Subcutaneous abdominal adipose tissue (tissue), 5 donors: Measurements from ENCODE around the gene OR4E2.

Experiments
- H3K27ac ChIP-seq: one replicate; pipeline ENCODE4 v1.7.0; 2013; ENCODE audit warnings: low read depth, mild to moderate bottlenecking, inconsistent platforms, low read length, moderate library complexity
- H3K27me3 ChIP-seq, 5 donors: one replicate each; pipeline ENCODE4 v1.7.0; 2013; ENCODE audit warnings: low read length in 5 of 5, inconsistent platforms in 1 of 5; ENCODE audit not compliant: control insufficient read depth in 5 of 5, insufficient read depth in 4 of 5
- H3K36me3 ChIP-seq, 5 donors: one replicate each; pipeline ENCODE4 v1.7.0; 2013; ENCODE audit warnings: low read length in 5 of 5; ENCODE audit not compliant: control insufficient read depth in 5 of 5, insufficient read depth in 5 of 5
- H3K4me1 ChIP-seq, 5 donors: one replicate each; pipeline ENCODE4 v1.7.0; 2013; ENCODE audit warnings: low read length in 5 of 5, mild to moderate bottlenecking in 3 of 5, moderate library complexity in 1 of 5; ENCODE audit not compliant: control insufficient read depth in 5 of 5, insufficient read depth in 5 of 5
- H3K4me3 ChIP-seq, 5 donors: one replicate each; pipeline ENCODE4 v1.7.0; 2013; ENCODE audit warnings: low read length in 5 of 5, low read depth in 1 of 5
- H3K9ac ChIP-seq, 5 donors: one replicate each; pipeline ENCODE4 v1.7.0; 2013; ENCODE audit warnings: low read length in 5 of 5, mild to moderate bottlenecking in 4 of 5, moderate library complexity in 3 of 5
- H3K9me3 ChIP-seq, 5 donors: one replicate each; pipeline ENCODE4 v1.7.0; 2013; ENCODE audit warnings: low read length in 5 of 5; ENCODE audit not compliant: control insufficient read depth in 5 of 5
- donor health status: healthy.
- donor health status: healthy.
- donor health status: healthy.
- donor health status: healthy.
- donor health status: healthy.

The OR4E2 gene

DNA sequence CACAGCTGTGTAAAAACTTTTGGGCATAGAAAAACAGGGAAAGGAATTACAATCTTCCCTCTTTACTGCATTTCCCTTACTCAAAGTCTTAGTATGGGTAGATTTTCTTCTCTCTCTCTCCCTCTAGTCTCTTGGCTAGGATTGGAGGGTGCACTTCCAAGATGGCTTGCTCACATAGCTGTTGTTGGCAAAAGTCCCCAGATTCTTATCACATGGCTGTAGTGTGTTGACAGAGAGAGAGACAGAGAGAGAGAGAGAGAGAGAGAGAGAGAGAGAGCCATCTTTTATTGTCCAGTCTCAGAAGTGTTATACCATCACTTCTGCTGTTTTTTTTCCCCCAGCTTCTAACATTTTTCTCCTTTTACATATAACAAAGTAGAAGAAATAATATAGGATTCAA lies 6.3 kb upstream of the OR4E2 start:
- Histone ChIP-seq H3K36me3 (no peaks in the 10 kb centered on the region), H3K9me3 (peaks cover 0 to 2% (median 0%) of the 10 kb centered on the region in 5 donors), H3K27ac (no peak overlapping the region), H3K9ac (no peak overlapping the region), H3K4me1 (no peaks in the 10 kb centered on the region), H3K27me3 (peaks cover 0 to 8% (median 4%) of the 10 kb centered on the region in 5 donors), H3K4me3 (no peak overlapping the region)

DNA sequence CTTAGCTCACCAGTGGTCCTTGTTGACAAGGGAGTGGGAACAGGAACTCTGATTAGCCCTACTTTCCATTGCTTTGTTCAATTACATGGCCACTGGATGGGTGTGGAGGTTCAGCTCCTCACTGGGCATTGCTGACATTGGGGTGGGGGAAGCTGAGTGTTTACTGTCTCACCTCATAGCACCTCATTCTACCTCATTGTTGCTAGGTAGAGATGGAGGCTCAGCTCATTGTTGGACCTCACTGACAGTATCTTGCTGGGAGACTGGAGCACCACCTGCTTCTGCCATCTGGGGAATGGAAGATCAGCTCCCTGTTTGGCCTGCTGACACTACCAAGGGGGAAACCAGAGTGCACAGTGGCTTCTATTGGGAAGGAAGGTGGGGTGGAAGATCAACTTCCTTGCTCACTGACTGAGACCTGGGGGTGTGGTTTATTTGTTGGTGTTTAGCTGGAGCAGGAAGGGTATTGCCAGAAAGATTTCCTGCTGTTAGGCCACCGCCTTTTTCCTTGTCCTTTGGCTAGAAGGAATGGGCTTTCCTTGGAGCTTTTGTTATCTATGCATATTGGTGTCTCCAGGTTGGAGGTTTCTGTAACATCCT lies 1.3 kb upstream of the OR4E2 start:
- Histone ChIP-seq H3K9ac (no peak overlapping the region), H3K4me1 (no peaks in the 10 kb centered on the region), H3K27me3 (peaks cover 0 to 5% (median 4%) of the 10 kb centered on the region in 5 donors), H3K27ac (no peak overlapping the region), H3K9me3 (peaks cover 0 to 3% (median 0%) of the 10 kb centered on the region in 5 donors), H3K36me3 (no peaks in the 10 kb centered on the region), H3K4me3 (no peak overlapping the region)

DNA sequence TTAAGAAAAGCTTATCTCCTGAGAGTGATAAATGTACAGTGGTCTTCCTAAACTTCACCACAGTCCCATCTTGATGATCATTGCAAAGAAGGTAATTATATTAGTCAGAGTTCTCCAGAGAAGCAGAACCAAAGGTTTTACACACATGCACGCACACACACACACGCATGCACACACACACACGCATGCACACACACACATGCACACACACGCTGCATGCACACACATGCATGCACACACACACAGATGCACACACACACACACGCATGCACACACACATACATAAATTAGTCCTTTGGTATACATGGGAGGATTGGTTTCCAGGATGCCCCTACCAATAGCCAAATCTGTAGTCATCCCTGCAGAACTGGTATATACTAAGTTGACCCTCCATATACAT lies 580 bp downstream of the OR4E2 start:
- Histone ChIP-seq H3K27me3 (peaks cover 0 to 5% (median 4%) of the 10 kb centered on the region in 5 donors), H3K36me3 (no peaks in the 10 kb centered on the region), H3K27ac (no peak overlapping the region), H3K9ac (no peak overlapping the region), H3K4me3 (no peak overlapping the region), H3K4me1 (no peaks in the 10 kb centered on the region), H3K9me3 (peaks cover 0 to 3% (median 0%) of the 10 kb centered on the region in 5 donors)

DNA sequence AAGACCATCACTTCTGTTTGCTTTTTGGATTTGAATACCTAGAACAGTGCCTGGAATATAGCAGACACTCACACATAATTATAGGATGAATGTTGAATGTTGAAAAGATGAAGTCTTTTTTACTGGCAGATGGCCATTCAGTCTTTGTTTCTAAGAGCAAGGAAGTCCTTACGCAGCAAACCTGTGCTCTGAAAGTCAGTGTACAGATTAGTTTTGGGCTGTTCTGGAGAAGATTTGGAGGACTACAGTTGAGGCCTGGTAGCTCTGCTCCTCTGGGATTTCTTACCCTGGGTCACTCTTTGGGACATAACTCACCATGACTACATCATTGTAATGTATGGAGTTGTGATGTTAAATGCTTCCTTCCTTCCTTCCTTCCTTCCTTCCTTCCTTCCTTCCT lies 3.3 kb downstream of the OR4E2 start:
- H3K27ac ChIP-seq = no peak overlapping the region
- peaks cover 0 to 4% (median 3%) of the 10 kb centered on the region in 5 donors for H3K27me3 ChIP-seq
- H3K9ac ChIP-seq = no peak overlapping the region
- peaks cover 0 to 3% (median 0%) of the 10 kb centered on the region in 5 donors for H3K9me3 ChIP-seq
- no peaks in the 10 kb centered on the region for H3K4me1 ChIP-seq
- H3K36me3 ChIP-seq = no peaks in the 10 kb centered on the region
- H3K4me3 ChIP-seq = no peak overlapping the region

DNA sequence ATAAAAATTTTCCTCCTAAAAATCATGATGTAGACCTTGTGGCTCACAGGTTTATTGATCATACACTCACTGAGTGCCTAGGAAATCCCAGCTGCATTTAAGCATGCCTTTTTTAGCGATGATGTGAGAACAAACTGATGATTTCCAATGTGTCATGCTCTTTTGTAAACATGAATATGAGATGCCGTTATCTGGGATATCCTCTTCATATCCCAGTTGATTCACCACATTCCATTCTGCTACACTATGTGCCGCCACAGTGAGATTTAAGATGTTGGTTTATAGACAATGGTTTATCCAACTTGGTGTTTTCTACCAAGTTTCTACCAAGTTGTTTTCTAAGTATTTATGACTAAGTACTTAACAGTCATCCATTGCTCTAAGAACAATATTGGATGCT lies 14.7 kb downstream of the OR4E2 start:
- Histone ChIP-seq H3K4me1 (no peaks in the 10 kb centered on the region), H3K9me3 (peaks cover 0 to 4% (median 0%) of the 10 kb centered on the region in 5 donors), H3K9ac (no peak overlapping the region), H3K4me3 (no peak overlapping the region), H3K27me3 (peaks cover 0 to 7% (median 0%) of the 10 kb centered on the region in 5 donors), H3K27ac (no peak overlapping the region), H3K36me3 (no peaks in the 10 kb centered on the region)

DNA sequence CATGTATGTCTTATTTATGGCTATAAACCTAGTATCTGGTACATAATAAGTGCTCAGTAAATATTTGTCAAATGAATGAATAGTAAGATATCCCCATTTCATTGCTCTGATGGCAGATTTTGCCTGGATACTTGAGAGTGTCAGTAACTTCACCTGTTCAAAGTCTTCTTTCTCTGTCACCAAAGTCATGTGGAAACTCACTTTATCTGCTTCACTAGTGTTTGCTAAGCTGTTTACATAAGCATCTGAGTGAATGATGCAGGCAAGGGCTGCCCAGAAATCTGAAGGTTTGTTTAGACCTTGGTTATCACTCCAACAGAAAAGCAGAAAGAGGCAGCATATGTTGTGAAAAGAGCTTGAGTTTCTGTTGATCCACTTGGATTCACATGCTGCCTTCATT lies 15.6 kb downstream of the OR4E2 start:
- Histone ChIP-seq H3K9ac (no peak overlapping the region), H3K27me3 (peaks cover 0 to 7% (median 0%) of the 10 kb centered on the region in 5 donors), H3K9me3 (peaks cover 0 to 4% (median 0%) of the 10 kb centered on the region in 5 donors), H3K27ac (no peak overlapping the region), H3K4me3 (no peak overlapping the region), H3K36me3 (no peaks in the 10 kb centered on the region), H3K4me1 (no peaks in the 10 kb centered on the region)

DNA sequence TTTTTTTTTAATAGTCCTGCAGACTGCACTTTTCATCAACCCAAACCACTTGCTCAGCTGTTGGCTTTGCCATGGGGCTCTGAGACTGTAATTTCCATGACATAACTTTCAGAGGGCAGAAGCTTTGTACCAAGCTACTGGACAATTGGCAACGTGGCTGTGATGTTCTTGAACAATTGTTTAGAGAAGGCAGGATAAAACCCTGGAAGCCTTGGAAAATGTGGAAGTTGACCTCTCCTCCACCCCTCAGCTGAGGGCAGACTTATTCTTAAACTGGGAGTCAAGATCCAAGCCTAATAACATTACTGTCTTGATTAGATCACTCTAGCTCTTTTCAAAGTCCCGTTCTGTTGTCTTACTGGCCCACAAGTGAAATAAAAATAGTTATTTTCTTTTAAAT lies 17.7 kb downstream of the OR4E2 start:
- Histone ChIP-seq H3K9ac (no peak overlapping the region), H3K4me3 (no peak overlapping the region), H3K9me3 (peaks cover 0 to 10% (median 4%) of the 10 kb centered on the region in 5 donors), H3K27me3 (peaks cover 0 to 7% (median 0%) of the 10 kb centered on the region in 5 donors), H3K27ac (no peak overlapping the region), H3K36me3 (no peaks in the 10 kb centered on the region), H3K4me1 (no peaks in the 10 kb centered on the region)

DNA sequence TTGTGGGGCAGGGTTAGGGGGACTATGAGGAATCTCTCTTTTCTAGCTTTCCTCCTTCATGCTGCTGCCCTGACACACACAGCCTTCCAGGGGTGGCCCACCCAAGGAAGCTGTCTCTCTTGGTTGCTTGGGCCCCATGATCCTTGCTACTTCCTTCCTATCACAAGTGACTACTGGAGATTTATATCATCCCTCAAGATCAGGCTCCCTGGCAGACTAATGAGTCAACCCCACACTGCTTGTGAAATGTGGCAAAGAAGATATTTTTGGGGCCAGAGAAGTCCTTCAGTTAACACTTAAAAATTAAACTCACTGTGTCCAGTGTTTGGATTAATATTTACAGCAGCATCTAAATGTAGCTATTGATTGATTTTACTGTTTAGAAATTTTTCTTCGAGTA lies 18.5 kb downstream of the OR4E2 start:
- no peaks in the 10 kb centered on the region for H3K36me3 ChIP-seq
- H3K4me3 ChIP-seq = no peak overlapping the region
- peaks cover 0 to 7% (median 0%) of the 10 kb centered on the region in 5 donors for H3K27me3 ChIP-seq
- peaks cover 0 to 10% (median 4%) of the 10 kb centered on the region in 5 donors for H3K9me3 ChIP-seq
- no peaks in the 10 kb centered on the region for H3K4me1 ChIP-seq
- H3K9ac ChIP-seq = no peak overlapping the region
- H3K27ac ChIP-seq = no peak overlapping the region

DNA sequence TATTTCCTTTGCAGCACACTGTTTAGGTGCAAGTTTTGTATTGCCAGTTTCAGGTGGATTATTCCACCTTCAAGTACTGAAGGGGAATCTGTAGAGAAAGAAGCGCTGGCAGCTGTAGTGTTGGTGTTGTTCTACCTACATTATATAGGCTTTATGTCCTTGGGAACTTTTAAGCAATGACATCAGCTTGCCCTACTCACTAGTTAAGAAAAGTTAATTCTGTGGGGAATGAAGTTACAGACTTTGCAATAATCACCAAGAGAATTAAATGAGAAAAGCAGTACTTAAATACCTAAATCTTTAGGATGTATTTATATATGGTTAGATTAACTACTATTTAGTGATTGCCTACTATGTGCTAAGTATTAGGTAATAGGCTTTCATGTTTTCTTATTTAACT lies 20.1 kb downstream of the OR4E2 start, which contains the start of gene OR4E1:
TSS of gene OR4E1 (minus strand) at position 101 of the 400 bp plus-strand sequence. CDS start 2,883 bp downstream, outside the sequence.
- Histone ChIP-seq H3K27ac (no peak within 1 kb of the TSS), H3K36me3 (no peaks in the 10 kb centered on the region), H3K9ac (no peak within 1 kb of the TSS), H3K4me3 (no peak within 1 kb of the TSS), H3K27me3 (peaks cover 0 to 7% (median 0%) of the 10 kb centered on the region in 5 donors), H3K4me1 (no peaks in the 10 kb centered on the region), H3K9me3 (peaks cover 0 to 10% (median 4%) of the 10 kb centered on the region in 5 donors)

DNA sequence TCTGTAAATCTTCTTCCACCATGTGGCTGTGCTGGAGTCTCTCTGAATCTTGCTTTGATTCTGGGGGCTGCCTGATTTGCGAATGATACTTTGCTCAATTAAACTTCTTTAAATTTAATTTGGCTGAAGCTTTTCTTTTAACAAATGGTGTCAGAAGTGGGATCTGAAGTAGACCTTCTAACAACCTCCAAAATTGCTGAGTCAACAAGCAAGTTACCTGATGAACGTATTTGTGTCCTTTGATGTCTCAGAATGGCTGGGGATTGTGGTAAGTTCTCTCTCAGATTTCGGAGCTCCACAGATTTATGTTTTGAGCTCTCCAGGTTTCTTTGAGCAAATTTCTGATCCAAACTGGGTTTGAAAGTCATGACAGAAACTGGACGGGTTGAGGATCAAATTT lies 21.9 kb downstream of the OR4E2 start:
- H3K9me3 ChIP-seq = peaks cover 0 to 10% (median 0%) of the 10 kb centered on the region in 5 donors
- H3K27ac ChIP-seq = no peak overlapping the region
- H3K36me3 ChIP-seq = no peaks in the 10 kb centered on the region
- no peaks in the 10 kb centered on the region for H3K4me1 ChIP-seq
- no peak overlapping the region for H3K9ac ChIP-seq
- no peak overlapping the region for H3K4me3 ChIP-seq
- no peaks in the 10 kb centered on the region for H3K27me3 ChIP-seq
